Astrocyte (in vitro differentiated cells and primary cell): ENCODE results near the gene DNAJB6. TPM values are rescaled to one million over a fixed set of nuclear protein-coding genes. Genes with fewer than 3 reads are reported as not detected.

Source experiments
- DNase-seq: peaks from one replicate; pipeline ENCODE4 v3.0.0-alpha.2; 2010; ENCODE audit warnings: low read depth
- FAIRE-seq: peaks from 2 replicates; lab custom pipeline; 2011; peaks lifted over from hg19 to GRCh38; lab: Jason Lieb, UNC
- H2AFZ ChIP-seq: 2 replicates; pipeline ENCODE4 v1.6.0; 2012; ENCODE audit warnings: low read depth, low read length, inconsistent platforms
- H3K27ac ChIP-seq: 2 replicates; pipeline ENCODE4 v1.5.1; 2011; ENCODE audit warnings: low read depth, low read length, inconsistent platforms
- H3K27me3 ChIP-seq: 2 replicates; pipeline ENCODE4 v1.6.0; 2011; ENCODE audit warnings: low read length, inconsistent platforms; ENCODE audit not compliant: insufficient read depth
- H3K36me3 ChIP-seq: 2 replicates; pipeline ENCODE4 v1.5.1; 2011; ENCODE audit warnings: low read length, inconsistent platforms; ENCODE audit not compliant: insufficient read depth
- H3K4me1 ChIP-seq: 2 replicates; pipeline ENCODE4 v1.5.1; 2011; ENCODE audit warnings: low read length, inconsistent platforms; ENCODE audit not compliant: insufficient read depth
- H3K4me2 ChIP-seq: 2 replicates; pipeline ENCODE4 v1.6.0; 2012; ENCODE audit warnings: low read length, inconsistent platforms
- H3K4me3 ChIP-seq: 2 replicates; pipeline ENCODE4 v1.5.1; 2011; ENCODE audit warnings: low read depth, mild to moderate bottlenecking, low read length, inconsistent platforms; ENCODE audit not compliant: insufficient read depth
- H3K79me2 ChIP-seq: 2 replicates; pipeline ENCODE4 v1.6.0; 2012; ENCODE audit warnings: mild to moderate bottlenecking, low read length, inconsistent platforms; ENCODE audit not compliant: insufficient read depth
- H3K9ac ChIP-seq: 2 replicates; pipeline ENCODE4 v1.6.0; 2012; ENCODE audit warnings: mild to moderate bottlenecking, low read length, inconsistent platforms
- H3K9me3 ChIP-seq: 2 replicates; pipeline ENCODE4 v1.5.1; 2012; ENCODE audit warnings: low read depth, mild to moderate bottlenecking, low read length, inconsistent platforms; ENCODE audit not compliant: insufficient read depth
- H4K20me1 ChIP-seq: 2 replicates; pipeline ENCODE4 v1.6.0; 2012; ENCODE audit warnings: low read length, inconsistent platforms; ENCODE audit not compliant: insufficient read depth
- H3K27ac Mint-ChIP-seq: one replicate; pipeline ENCODE4 v1.8.0; 2021; ENCODE audit warnings: mild to moderate bottlenecking, mixed read lengths; ENCODE audit not compliant: unreplicated experiment
- H3K27me3 Mint-ChIP-seq: one replicate; pipeline ENCODE4 v1.8.0; 2021; ENCODE audit warnings: low read depth, mixed read lengths; ENCODE audit not compliant: unreplicated experiment
- H3K36me3 Mint-ChIP-seq: one replicate; pipeline ENCODE4 v1.8.0; 2021; ENCODE audit warnings: low read depth, mixed read lengths; ENCODE audit not compliant: unreplicated experiment
- H3K4me1 Mint-ChIP-seq: one replicate; pipeline ENCODE4 v1.8.0; 2021; ENCODE audit warnings: low read depth, mixed read lengths; ENCODE audit not compliant: unreplicated experiment
- H3K4me3 Mint-ChIP-seq: one replicate; pipeline ENCODE4 v1.8.0; 2021; ENCODE audit warnings: mild to moderate bottlenecking, moderate library complexity, mixed read lengths; ENCODE audit not compliant: unreplicated experiment
- H3K9me3 Mint-ChIP-seq: one replicate; pipeline ENCODE4 v1.8.0; 2021; ENCODE audit warnings: mild to moderate bottlenecking, mixed read lengths; ENCODE audit not compliant: unreplicated experiment
- CTCF ChIP-seq: IDR thresholded peaks from 2 replicates; pipeline ENCODE4 v1.5.1; 2011; ENCODE audit warnings: low read depth, mild to moderate bottlenecking, inconsistent platforms, low read length, moderate library complexity; ENCODE audit not compliant: insufficient read depth
- EZH2 ChIP-seq: IDR thresholded peaks from 2 replicates; pipeline ENCODE4 v1.6.1; 2012; ENCODE audit warnings: mild to moderate bottlenecking, low read length, inconsistent platforms; ENCODE audit not compliant: insufficient read depth
- total RNA-seq: library from RNA; stranded (reverse); gene quantifications from 2 replicates; pipeline ENCODE4 v1.2.1, GENCODE V29; 2021

DNAJB6 gene
- total RNA-seq, 1 donor from 2014 or later, result 179 TPM

- Histone ChIP-seq H4K20me1 (no peaks in the 10 kb centered on the region), H3K9me3 (peaks cover 3% of the 10 kb centered on the region), H3K4me1 (no peaks in the 10 kb centered on the region), H3K27me3 (no peaks in the 10 kb centered on the region), H3K27ac (no peak overlapping the region), H3K4me3 (no peak overlapping the region), H3K4me2 (no peak overlapping the region), H3K36me3 (no peaks in the 10 kb centered on the region), H2AFZ (no peak overlapping the region), H3K79me2 (no peaks in the 10 kb centered on the region), H3K9ac (no peak overlapping the region)
- Mint-ChIP-seq H3K4me1 (no peaks in the 10 kb centered on the region), H3K9me3 (peaks cover 19% of the 10 kb centered on the region), H3K27ac (no peak overlapping the region), H3K27me3 (peaks cover 2% of the 10 kb centered on the region), H3K4me3 (no peak overlapping the region), H3K36me3 (peaks cover 5% of the 10 kb centered on the region)
- FAIRE-seq (no peak), DNase-seq (no peak)
- no peak for TF ChIP-seq CTCF
- TF ChIP-seq EZH2, result no peak
Observed at GRCh38 chr7:157444011-157444842, 107.4 kb downstream of the DNAJB6 start.

- Histone ChIP-seq H3K36me3 (no peaks in the 10 kb centered on the region), H3K27me3 (no peaks in the 10 kb centered on the region), H3K79me2 (no peaks in the 10 kb centered on the region), H3K4me1 (no peaks in the 10 kb centered on the region), H3K4me2 (no peak overlapping the region), H3K9ac (no peak overlapping the region), H3K9me3 (no peaks in the 10 kb centered on the region), H3K4me3 (no peak overlapping the region), H3K27ac (no peak overlapping the region), H4K20me1 (no peaks in the 10 kb centered on the region), H2AFZ (no peak overlapping the region)
- Mint-ChIP-seq H3K4me1 (no peaks in the 10 kb centered on the region), H3K27me3 (peaks cover 2% of the 10 kb centered on the region), H3K27ac (no peak overlapping the region), H3K4me3 (no peak overlapping the region), H3K9me3 (peaks cover 17% of the 10 kb centered on the region), H3K36me3 (peaks cover 2% of the 10 kb centered on the region)
- DNase-seq, result no peak
- TF ChIP-seq CTCF, result no peak
- no peak for TF ChIP-seq EZH2
- no peak for FAIRE-seq
Observed at GRCh38 chr7:157444843-157445135, 108.0 kb downstream of the DNAJB6 start.
